Stomach (tissue), 9 donors: Measurements from ENCODE around the gene MCUB. TPM values are rescaled to one million over a fixed set of nuclear protein-coding genes. Genes with fewer than 3 reads are reported as not detected.

Source experiments
- DNase-seq, 2 donors: peaks; one replicate each; pipeline versions ENCODE4 v3.0.0 to v3.0.0-alpha.2; 2013 to 2019
- H3K27ac ChIP-seq, 5 donors: fragments of 200-600 bp in 4 of 5; sonication (generic) in 4 of 5; one replicate each; pipeline ENCODE4 v1.5.1; 2013 to 2019; ENCODE audit warnings: mild to moderate bottlenecking in 1 of 5, moderate library complexity in 1 of 5
- H3K27me3 ChIP-seq, 3 donors: fragments of 200-600 bp; sonication (generic); one replicate each; pipeline ENCODE4 v1.5.1; 2017 to 2019; ENCODE audit warnings: mixed run types in 1 of 3
- H3K36me3 ChIP-seq, 4 donors: fragments of 200-600 bp; sonication (generic); 1 replicate in 3 of 4; 2 replicates in 1 of 4; pipeline ENCODE4 v1.5.1; 2016 to 2019
- H3K4me1 ChIP-seq, 4 donors: fragments of 200-600 bp; sonication (generic); one replicate each; pipeline ENCODE4 v1.5.1; 2016 to 2019
- H3K4me3 ChIP-seq, 4 donors: fragments of 200-600 bp; sonication (generic) in 3 of 4; one replicate each; pipeline ENCODE4 v1.5.1; 2016 to 2019; ENCODE audit warnings: mild to moderate bottlenecking in 1 of 4
- H3K9me3 ChIP-seq, 4 donors: fragments of 200-600 bp; sonication (generic); one replicate each; pipeline ENCODE4 v1.5.1; 2016 to 2019
- CTCF ChIP-seq, 7 experiments: fragments of 450-650 bp in 4 of 7; fragments of 200-600 bp in 3 of 7; sonication (generic) in 3 of 7; IDR thresholded peaks; one replicate each; pipeline ENCODE4 v1.5.1; 2016 to 2019; ENCODE audit warnings: antibody characterized with exemption in 7 of 7, control low read depth in 2 of 7, mild to moderate bottlenecking in 1 of 7
- EP300 ChIP-seq: sonication (generic); formaldehyde crosslinking; IDR thresholded peaks from one replicate; pipeline ENCODE4 v1.6.1; 2017; ENCODE audit warnings: antibody characterized with exemption
- POLR2A ChIP-seq, 4 donors: fragments of 450-650 bp; IDR thresholded peaks; one replicate each; pipeline ENCODE4 v1.6.1; 2016; ENCODE audit warnings: antibody characterized with exemption in 4 of 4, control low read depth in 2 of 4, mild to moderate bottlenecking in 1 of 4, moderate library complexity in 1 of 4
- POLR2AphosphoS5 ChIP-seq, 3 donors: sonication (generic); formaldehyde crosslinking; IDR thresholded peaks; one replicate each; pipeline ENCODE4 v1.6.1; 2016; ENCODE audit warnings: antibody characterized with exemption in 3 of 3
- WGBS, 5 donors: extraction: QIAGEN DNeasy Blood & Tissue Kit in 3 of 5; methylation state at CpG; one replicate each; pipeline versions ENCODE4 v1.1.5 to v1.1.7; 2013 to 2018; 5-methylcytosine and 5-hydroxymethylcytosine counted together
- intact Hi-C: fragments of 100-400 bp; cut with DNase I; formaldehyde crosslinking; loops from one replicate; pipeline ENCODE4 v1.15.1; 2023; ENCODE audit warnings: low total_unique reads
- polyA plus RNA-seq, 3 donors: library from polyadenylated mRNA; stranded (reverse); fragments of 200-250 nt; gene quantifications; one replicate each; pipeline ENCODE4 v1.2.3, GENCODE V29; 2013
- total RNA-seq, 5 donors: library from RNA; depleted of rRNA; stranded (reverse); fragments of >200 nt; gene quantifications; one replicate each; pipeline versions ENCODE4 v1.1.0 to v1.2.3, GENCODE V29; 2014 to 2016
- donor health status: healthy with polysubstance abuse.
- donor health status: Bipolar disorder and iron deficiency.
- donor health status: healthy.

Gene MCUB
- total and polyA plus RNA-seq, 8 donors, result 0.89 to 37.4 (median 8.4) TPM

- H3K4me1 ChIP-seq, result no peaks in the 10 kb centered on the region
- intact Hi-C loops, result no loop called here
- H3K27ac ChIP-seq, result no peak overlapping the region
- no peak overlapping the region for H3K4me3 ChIP-seq
- peaks cover 0 to under 1% (median 0%) of the 10 kb centered on the region in 4 donors for H3K36me3 ChIP-seq
- no peaks in the 10 kb centered on the region for H3K27me3 ChIP-seq
- peaks cover 0 to 4% (median 2%) of the 10 kb centered on the region in 4 donors for H3K9me3 ChIP-seq
- DNase-seq, result no peak
- 93 to 96% (median 96%) methylated on average over 9 of the region's 9 CpGs for WGBS, 5 donors
- TF ChIP-seq POLR2A (IDR thresholded peaks at IDR 0.05) (no peak), POLR2AphosphoS5 (IDR thresholded peaks at IDR 0.05) (no peak), EP300 (no peak), CTCF (IDR thresholded peaks at IDR 0.05) (no peak)
Observed at GRCh38 chr4:109657854-109658418, 97.9 kb downstream of the MCUB start.

GRCh38 chr4:109658871-109659410 is 98.9 kb downstream of the MCUB start:
- WGBS, 5 donors, result 60 to 78% (median 65%) methylated on average over 6 of the region's 6 CpGs
- no peak overlapping the region for H3K4me3 ChIP-seq
- H3K27ac ChIP-seq, result no peak overlapping the region
- H3K27me3 ChIP-seq, result no peaks in the 10 kb centered on the region
- no peaks in the 10 kb centered on the region for H3K9me3 ChIP-seq
- no peaks in the 10 kb centered on the region for H3K4me1 ChIP-seq
- DNase-seq, result peak in 1 of 2 donors; percentile 39
- H3K36me3 ChIP-seq, result peaks cover 0 to 6% (median 1%) of the 10 kb centered on the region in 4 donors
- TF ChIP-seq CTCF (IDR thresholded peaks at IDR 0.05) (no peak), POLR2AphosphoS5 (IDR thresholded peaks at IDR 0.05) (no peak), EP300 (no peak), POLR2A (IDR thresholded peaks at IDR 0.05) (no peak)
- intact Hi-C loops, result no loop called here

GRCh38 chr4:109662116-109662515 is 102.1 kb downstream of the MCUB start:
- Histone ChIP-seq H3K36me3 (peaks cover 0 to 8% (median 2%) of the 10 kb centered on the region in 4 donors), H3K4me3 (no peak overlapping the region), H3K27me3 (no peaks in the 10 kb centered on the region), H3K9me3 (no peaks in the 10 kb centered on the region), H3K4me1 (peaks cover 0 to 8% (median 0%) of the 10 kb centered on the region in 4 donors), H3K27ac (no peak overlapping the region)
- intact Hi-C loops, result no loop called here
- WGBS, 5 donors, result 72 to 89% (median 78%) methylated on average over 2 of the region's 2 CpGs
- TF ChIP-seq CTCF (IDR thresholded peaks at IDR 0.05) (no peak), POLR2AphosphoS5 (IDR thresholded peaks at IDR 0.05) (no peak), POLR2A (IDR thresholded peaks at IDR 0.05) (no peak), EP300 (no peak)
- no peak for DNase-seq

GRCh38 chr4:109662771-109663170 is 102.7 kb downstream of the MCUB start:
- Histone ChIP-seq H3K27ac (no peak overlapping the region), H3K4me3 (no peak overlapping the region), H3K4me1 (peaks cover 0 to 8% (median 0%) of the 10 kb centered on the region in 4 donors), H3K9me3 (no peaks in the 10 kb centered on the region), H3K36me3 (peaks cover 0 to 8% (median 2%) of the 10 kb centered on the region in 4 donors), H3K27me3 (no peaks in the 10 kb centered on the region)
- intact Hi-C loops, result no loop called here
- TF ChIP-seq CTCF (IDR thresholded peaks at IDR 0.05) (no peak), EP300 (no peak), POLR2AphosphoS5 (IDR thresholded peaks at IDR 0.05) (no peak), POLR2A (IDR thresholded peaks at IDR 0.05) (no peak)
- 71 to 86% (median 75%) methylated on average over 3 of the region's 3 CpGs for WGBS, 5 donors
- DNase-seq, result no peak
